ENCODE results near the gene HSPA1L.

DNA sequence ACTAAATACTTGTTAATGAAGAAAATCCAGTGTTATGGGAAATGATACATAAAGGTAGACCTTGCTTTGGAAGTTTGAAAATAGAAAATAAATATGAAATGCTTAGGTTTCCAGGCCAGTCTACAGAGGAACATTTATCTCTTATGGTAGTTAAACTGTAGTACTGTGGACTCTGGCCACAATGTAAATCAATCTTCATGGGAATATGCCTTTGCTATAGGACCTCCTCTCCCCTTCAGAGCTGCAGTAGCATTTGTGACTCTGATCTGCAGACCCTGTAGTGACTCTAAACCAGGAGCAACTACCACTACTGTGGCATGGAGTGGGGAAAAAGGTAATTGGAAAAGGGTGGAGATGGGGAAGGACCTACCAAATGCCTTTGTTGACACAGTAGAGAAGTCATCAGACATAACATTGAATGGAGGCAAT lies 4.8 kb upstream of the HSPA1L start:
- TF ChIP-seq, protein P1, sequence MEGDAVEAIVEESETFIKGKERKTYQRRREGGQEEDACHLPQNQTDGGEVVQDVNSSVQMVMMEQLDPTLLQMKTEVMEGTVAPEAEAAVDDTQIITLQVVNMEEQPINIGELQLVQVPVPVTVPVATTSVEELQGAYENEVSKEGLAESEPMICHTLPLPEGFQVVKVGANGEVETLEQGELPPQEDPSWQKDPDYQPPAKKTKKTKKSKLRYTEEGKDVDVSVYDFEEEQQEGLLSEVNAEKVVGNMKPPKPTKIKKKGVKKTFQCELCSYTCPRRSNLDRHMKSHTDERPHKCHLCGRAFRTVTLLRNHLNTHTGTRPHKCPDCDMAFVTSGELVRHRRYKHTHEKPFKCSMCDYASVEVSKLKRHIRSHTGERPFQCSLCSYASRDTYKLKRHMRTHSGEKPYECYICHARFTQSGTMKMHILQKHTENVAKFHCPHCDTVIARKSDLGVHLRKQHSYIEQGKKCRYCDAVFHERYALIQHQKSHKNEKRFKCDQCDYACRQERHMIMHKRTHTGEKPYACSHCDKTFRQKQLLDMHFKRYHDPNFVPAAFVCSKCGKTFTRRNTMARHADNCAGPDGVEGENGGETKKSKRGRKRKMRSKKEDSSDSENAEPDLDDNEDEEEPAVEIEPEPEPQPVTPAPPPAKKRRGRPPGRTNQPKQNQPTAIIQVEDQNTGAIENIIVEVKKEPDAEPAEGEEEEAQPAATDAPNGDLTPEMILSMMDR (IDR thresholded peaks at IDR 0.05), result no peak
- no peak for TF ChIP-seq POLR2A (IDR thresholded peaks at IDR 0.05)

All from lower leg skin (tissue), 3 donors.